A549 (cell line): ENCODE measurements around the gene ACAD9.

Source experiments
- RCOR1 ChIP-seq: fragments of 150-350 bp; IDR thresholded peaks from 2 replicates; pipeline ENCODE4 v1.6.1; 2014; ENCODE audit warnings: antibody characterized with exemption, low read length, low read depth
- RNF2 ChIP-seq: fragments of 200-600 bp; sonication (generic); IDR thresholded peaks from 2 replicates; pipeline ENCODE4 v1.6.1; 2016; ENCODE audit warnings: low read depth, mild to moderate bottlenecking, antibody characterized with exemption, moderate library complexity, borderline replicate concordance
- TF ChIP-seq, protein P1 (sequence below): fragments of >200 bp; sonication (Bioruptor Twin); formaldehyde crosslinking; IDR thresholded peaks from 3 replicates; pipeline ENCODE4 v1.5.1; 2016

DNA sequence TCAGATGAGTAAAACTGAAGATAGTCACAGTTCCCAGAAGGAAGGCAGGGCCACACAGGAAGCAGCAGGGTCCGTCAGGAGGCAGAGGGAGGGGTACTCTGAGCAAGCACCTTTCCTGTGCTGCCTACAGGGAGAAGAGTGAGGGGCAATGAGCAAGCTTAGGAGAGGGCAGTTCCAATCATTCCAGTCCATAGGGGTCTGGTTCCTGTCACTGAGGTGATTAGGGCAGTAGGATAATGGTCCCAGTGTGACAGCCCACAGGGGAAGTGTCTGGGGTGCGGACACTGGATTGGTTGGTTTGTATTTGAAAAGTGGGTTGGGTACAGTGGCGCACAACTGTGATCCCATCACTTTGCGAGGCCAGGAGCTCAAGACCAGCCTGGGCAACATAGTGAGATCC, 7.1 kb upstream of the ACAD9 start:
- TF ChIP-seq RCOR1 (no peak), RNF2 (no peak)
- TF ChIP-seq, protein P1, sequence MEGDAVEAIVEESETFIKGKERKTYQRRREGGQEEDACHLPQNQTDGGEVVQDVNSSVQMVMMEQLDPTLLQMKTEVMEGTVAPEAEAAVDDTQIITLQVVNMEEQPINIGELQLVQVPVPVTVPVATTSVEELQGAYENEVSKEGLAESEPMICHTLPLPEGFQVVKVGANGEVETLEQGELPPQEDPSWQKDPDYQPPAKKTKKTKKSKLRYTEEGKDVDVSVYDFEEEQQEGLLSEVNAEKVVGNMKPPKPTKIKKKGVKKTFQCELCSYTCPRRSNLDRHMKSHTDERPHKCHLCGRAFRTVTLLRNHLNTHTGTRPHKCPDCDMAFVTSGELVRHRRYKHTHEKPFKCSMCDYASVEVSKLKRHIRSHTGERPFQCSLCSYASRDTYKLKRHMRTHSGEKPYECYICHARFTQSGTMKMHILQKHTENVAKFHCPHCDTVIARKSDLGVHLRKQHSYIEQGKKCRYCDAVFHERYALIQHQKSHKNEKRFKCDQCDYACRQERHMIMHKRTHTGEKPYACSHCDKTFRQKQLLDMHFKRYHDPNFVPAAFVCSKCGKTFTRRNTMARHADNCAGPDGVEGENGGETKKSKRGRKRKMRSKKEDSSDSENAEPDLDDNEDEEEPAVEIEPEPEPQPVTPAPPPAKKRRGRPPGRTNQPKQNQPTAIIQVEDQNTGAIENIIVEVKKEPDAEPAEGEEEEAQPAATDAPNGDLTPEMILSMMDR: no peak
